HS-27A (cell line): ENCODE results near the gene TBC1D3K.
"Not testable (repeated sequence)": the region's sequence is repeated elsewhere in the genome, so short reads cannot be mapped to it uniquely, and the experiment has no call there.

ENCODE experiments used
- DNase-seq: peaks from one replicate; pipeline ENCODE4 v3.0.0-alpha.2; 2012; ENCODE audit warnings: low read depth, missing footprints

The TBC1D3K gene

DNA sequence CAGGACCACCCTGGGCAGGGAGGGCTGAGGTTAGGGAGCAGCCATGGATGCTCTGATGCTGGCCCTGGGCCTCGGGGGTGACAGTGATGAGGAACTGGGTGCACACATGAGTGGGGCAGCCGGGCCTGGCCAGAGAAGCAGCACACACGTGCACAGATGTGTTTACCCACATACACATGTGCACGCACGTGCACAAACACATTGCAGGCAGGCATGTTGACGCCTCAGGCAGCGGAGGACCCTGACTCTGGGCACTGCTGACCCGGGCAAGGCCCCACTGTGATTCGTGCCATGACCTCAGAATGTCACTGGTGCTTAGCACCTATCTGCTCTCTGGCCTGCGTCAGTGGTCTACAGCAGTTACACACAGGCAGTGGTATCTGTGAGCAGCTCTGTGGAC, at the start of gene TBC1D3K:
Gene TBC1D3K (plus strand): TSS at position 301 of the 400 bp plus-strand sequence. CDS start 1,585 bp downstream, outside the sequence.
- not testable (repeated sequence) for DNase-seq

GRCh38 chr17:37884516-37884915, 39.7 kb upstream of the TBC1D3K start:
- no peak for DNase-seq

GRCh38 chr17:37885136-37885535, 39.1 kb upstream of the TBC1D3K start:
- no peak for DNase-seq

GRCh38 chr17:37888881-37889280, 35.3 kb upstream of the TBC1D3K start:
- DNase-seq = no peak

DNA sequence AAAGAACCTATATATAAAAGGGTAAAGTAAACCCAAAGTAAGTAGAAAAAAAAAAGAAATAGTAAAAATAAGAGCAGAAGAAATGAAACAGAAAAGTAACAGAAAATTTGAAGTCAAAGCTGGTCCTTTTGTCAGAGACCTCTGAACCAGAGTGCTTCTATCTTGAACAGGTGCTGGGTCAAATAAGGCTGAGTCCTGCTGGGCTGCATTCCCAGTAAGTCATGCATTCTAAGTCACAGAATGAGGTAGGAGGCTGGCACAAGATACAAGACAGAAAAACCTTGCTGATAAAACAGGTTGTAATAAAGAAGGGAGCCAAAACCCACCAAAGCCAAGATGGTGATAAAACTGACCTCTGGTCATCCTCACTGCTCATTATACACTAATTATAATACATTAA, 27.3 kb upstream of the TBC1D3K start:
- DNase-seq = not testable (repeated sequence)
